Fibroblast of villous mesenchyme (primary cell): Measurements from ENCODE around the gene KMT5B. TPM values are rescaled to one million over a fixed set of nuclear protein-coding genes. Genes with fewer than 3 reads are reported as not detected.
A peak's percentile ranks its signal among the peaks of the same experiment; 100 is the strongest.

Experiments
- DNase-seq: peaks from one replicate; pipeline ENCODE4 v3.0.0-alpha.2; 2010; ENCODE audit warnings: low read depth
- H3K4me3 ChIP-seq: 2 replicates; pipeline ENCODE4 v1.5.1; 2011; ENCODE audit warnings: low read depth, mild to moderate bottlenecking, low read length
- CTCF ChIP-seq: IDR thresholded peaks from 2 replicates; pipeline ENCODE4 v1.5.1; 2012; ENCODE audit warnings: low read depth, mild to moderate bottlenecking, low read length; ENCODE audit not compliant: insufficient read depth
- total RNA-seq: library from RNA; depleted of rRNA; stranded (reverse); fragments of >200 nt; gene quantifications from 2 replicates; pipeline ENCODE4 v1.2.3, GENCODE V29; 2012

Gene KMT5B
- total RNA-seq, 1 donor, result 29.4 TPM

DNA sequence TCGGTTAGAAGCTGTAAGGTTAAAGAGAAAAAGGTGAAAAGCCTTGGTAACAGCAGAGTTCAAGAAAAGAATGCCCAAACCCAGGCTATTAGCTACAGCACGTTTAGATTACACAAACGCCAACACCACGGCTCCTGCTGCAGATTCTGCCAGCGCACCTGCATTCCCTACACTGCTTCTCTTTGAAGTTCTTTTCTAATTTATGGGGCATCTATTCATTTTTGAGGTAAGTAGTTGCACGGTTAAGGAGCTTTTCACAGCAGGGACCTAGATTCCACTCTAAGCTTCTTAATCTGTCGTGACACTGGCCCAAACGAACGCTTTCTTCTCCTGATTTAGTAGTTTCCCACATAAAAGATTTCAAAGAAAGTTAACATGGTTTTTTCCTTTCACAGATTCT is 53.9 kb downstream of the KMT5B start:
- no peak for DNase-seq
- no peak for TF ChIP-seq CTCF

DNA sequence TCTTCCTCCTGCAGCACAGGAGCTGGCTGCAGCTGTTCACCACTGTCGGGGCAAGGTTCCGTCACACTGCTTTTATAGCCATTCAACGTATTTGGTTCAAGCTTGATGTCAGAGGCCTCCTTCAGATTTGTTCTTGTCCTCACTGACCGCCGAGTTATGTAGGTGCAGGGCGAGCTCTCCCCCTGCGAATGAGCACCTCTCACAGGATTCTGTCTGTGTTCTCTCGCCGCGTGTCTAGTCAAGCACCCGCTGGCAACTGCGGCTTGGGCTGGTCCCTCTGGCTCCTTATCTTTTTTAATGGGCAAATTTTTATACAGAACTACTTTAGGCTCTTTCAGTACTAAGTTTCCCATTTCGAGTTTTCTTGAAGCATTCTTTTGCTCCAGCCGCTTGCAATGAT is 54.5 kb downstream of the KMT5B start:
- DNase-seq, result no peak
- no peak overlapping the region for H3K4me3 ChIP-seq
- no peak for TF ChIP-seq CTCF

More for the DNA sequence above, 53.9 kb downstream of the KMT5B start:
- no peak overlapping the region for H3K4me3 ChIP-seq

GRCh38 chr11:68153742-68154141 is 59.4 kb downstream of the KMT5B start:
- no peak overlapping the region for H3K4me3 ChIP-seq
- no peak for TF ChIP-seq CTCF
- DNase-seq, result no peak

- DNase-seq, result peak; percentile 48
- no peak for TF ChIP-seq CTCF
- H3K4me3 ChIP-seq, result no peak overlapping the region
Measured at GRCh38 chr11:68150037-68150436, 63.1 kb downstream of the KMT5B start.

DNA sequence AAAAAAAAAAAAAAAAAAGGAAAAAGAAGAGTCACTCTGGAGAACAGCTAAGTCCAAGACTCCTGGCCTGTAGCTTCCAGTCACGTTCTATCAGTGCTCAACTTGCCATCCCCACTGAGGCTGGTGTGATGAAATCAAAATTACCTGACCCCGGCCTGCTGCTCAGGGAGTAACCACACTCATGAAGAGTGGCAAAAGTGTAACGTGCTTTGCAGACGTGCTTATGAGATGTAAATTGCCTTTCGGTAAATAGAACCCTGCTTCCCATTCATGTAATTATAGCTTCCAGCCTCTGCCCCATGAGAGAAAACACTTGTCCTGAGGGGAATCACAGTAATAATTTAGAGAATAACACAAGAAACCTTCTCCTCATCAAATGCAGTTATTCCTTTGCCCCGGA is 63.7 kb downstream of the KMT5B start:
- no peak for TF ChIP-seq CTCF
- H3K4me3 ChIP-seq, result no peak overlapping the region
- no peak for DNase-seq

- DNase-seq, result no peak
- H3K4me3 ChIP-seq, result no peak overlapping the region
- no peak for TF ChIP-seq CTCF
Measured at GRCh38 chr11:68148879-68149278, 64.2 kb downstream of the KMT5B start.

GRCh38 chr11:68148071-68148805 is 64.9 kb downstream of the KMT5B start:
- no peak for TF ChIP-seq CTCF
- no peak for DNase-seq
- H3K4me3 ChIP-seq, result no peak overlapping the region
